SHP77 (cell line): ENCODE measurements around the gene SFMBT1.

Experiments used
- DNase-seq, 2 experiments: peaks; one replicate each; lab custom pipeline; 2025; lab: John Stamatoyannopoulos, UW

The SFMBT1 gene

DNA sequence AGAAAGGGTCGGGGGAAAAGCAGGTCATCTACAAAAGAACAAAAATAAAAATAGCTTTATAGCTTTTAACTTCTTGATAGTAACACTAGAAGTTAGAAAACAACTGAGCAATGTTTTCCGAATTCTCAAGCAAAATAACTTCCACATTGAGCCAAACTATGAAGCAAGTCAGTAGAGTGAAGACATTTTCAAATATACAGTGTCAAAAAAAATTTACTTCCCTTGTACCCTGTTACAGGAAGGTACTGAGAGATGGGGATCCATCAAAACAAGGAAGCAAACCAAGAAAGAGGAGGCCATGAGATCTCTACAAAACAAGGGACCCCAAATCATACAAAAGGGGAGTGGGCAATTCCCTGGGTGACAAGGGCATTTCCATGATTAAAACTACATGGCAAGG is 121.9 kb downstream of the SFMBT1 start:
- no peak for DNase-seq

DNA sequence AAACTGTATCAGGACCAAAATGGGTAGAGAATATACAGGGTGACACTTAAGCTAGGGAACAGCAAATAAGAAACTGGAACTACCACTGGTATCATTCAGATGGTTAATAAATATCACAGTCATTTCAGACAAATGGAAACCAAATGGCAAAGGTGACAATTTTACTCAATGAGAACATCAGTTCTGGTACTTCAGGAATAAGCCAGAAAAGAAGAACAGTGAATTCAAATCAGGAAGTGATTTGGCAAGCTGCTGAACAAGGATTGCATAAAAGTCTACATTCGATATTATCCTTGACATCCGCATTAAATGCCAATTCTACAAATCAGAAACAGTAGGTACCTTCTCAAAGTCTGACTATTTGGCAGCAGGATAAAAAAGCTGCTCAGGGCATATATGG is 125.0 kb downstream of the SFMBT1 start:
- DNase-seq, result no peak

DNA sequence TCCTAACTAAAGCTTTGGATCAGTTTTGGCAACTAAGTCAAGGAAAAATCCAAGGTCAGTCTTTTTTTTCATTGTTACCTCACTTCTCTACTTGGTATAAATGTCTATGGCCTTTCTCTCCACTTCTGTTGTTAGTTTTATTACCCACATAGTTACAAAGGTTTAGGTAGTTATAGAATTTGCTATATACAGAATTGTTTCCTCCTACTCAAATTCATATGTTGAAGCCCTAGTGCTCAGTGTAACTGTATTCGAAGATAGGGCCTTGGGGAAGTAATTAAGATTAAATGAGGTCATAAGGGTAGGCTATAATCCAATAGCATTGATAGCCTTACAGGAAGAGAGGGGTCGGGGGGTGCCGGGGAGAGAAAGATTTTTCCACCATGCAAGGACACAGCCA is 128.8 kb downstream of the SFMBT1 start:
- no peak for DNase-seq

DNA sequence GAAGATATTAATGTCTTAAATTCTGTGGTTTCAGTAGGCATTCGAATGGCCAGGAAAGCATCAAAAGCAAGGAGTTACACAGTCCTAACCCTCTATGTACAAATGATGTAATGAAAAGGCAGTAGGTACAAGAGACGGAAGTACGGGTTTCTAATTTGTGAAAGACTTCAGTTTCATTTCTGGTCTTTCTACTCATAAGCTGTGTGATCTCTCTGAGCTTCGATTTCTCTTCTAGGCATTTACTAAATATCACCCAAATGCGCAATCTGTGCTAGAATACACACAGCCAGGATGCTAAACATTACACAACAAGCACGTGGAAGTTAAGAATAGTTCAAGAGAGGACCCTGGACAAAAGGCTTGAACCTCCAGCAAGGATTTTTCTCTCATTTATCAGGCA is 130.6 kb downstream of the SFMBT1 start:
- no peak for DNase-seq

DNA sequence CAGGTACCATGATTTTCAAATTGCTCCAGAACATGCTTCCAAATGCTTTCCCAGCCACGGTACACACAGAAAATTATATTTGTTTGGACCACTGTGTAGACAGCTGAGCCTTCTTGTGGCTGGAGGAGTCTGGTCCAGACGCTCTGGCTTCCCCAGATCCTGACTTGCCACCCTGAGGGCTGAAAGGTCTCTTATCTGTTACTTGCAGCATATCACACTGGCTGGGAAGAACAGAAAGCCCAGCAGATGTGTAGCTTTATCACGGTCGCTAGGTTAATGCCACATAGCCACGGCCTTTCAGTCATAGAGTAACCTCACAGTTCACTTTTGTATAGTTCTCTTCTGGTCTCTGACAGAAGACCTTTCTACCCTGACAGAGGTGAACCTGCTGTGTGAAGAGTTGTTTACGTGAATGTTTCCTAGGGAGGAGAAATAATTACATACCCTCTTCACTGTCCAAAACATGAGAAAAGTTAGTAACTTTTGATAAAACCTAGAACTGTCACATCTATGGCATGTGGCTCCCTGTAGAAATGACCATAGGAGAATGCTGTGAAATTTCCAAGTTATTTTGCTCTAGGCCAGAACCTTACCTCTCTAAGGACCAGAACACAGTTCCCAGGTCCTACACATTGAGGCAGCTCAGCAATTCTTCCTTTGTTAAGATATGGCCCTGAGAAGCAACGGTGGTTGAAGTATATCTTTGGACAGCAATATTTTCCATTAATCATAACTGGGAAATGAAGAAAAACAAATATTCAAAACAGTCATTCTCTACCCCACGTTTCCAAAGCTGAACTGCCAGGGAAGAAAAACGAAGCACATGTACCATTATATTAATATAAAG is 132.8 kb downstream of the SFMBT1 start:
- no peak for DNase-seq

DNA sequence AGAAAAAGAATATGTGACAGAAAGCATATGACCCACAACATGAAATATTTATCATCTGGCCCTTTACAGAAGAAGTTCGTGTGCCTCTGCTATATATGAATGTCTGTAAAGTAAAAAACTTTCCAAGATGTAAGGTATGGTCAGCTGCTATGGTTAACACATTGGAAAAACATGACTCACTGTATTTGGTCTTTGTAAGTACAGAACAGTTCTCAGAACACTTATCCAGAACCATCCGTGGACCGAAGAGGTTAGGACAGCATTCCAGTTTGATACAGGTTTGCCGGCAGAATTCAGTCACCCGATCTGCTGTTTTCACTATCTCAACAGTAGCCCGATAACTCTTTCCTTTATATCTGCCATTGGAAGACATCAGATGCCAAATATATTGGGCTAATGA is 135.1 kb downstream of the SFMBT1 start:
- no peak for DNase-seq

DNA sequence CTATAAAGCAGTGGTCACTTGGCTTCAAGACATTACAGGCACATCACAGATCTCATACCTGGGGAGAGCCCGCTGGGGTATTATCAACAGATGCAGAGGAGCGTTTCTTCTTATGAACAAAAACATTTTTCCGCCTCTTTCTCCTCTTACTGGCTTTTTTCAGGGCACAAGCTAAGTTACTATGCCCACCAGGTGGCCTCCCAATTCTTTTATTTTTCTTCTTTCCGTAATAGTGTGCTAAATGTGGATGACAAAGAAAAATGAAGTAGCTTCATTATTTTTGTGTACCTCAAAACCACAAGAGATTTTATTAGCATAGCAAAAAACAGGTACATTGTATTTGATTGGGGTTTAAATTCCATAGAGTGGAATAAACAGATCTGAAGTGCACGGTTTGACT is 138.4 kb downstream of the SFMBT1 start:
- no peak for DNase-seq

DNA sequence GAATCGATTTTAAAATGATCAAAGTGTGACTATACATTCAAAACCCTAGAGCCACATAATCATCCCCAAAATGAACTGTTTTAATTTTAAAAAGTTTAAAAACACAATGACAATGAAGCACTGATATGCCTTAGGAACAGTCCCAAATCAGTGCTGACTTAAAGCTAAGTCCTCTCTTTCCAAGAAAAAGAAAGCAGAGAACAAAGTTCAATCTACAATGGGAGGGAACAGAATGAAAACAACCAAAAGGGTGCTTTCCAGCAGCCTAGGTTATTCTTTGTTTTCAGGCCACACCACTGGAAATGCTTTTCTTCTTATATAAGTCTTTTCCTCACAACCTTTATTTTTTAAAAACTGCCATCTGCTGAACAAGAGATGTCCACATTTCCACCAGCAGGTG is 141.3 kb downstream of the SFMBT1 start:
- DNase-seq, result no peak

DNA sequence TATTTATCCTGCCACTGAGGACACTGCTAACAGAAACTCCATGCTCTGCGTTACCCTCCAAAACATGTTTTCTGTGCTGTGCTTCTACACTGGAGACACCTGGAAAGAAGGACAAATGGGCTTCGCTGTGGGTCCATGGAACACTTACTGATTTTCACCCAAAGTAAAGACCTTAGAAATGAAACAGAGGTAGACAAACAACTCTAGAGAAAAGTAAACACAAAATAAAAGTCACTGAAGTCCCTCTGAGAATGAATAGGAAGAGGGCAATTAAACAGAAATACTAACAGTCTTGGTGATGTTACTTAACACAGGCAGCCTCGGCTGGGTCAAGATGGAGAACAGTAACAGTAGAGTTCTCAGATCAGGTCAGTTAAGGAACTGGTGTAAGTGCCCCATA is 141.9 kb downstream of the SFMBT1 start:
- no peak for DNase-seq

DNA sequence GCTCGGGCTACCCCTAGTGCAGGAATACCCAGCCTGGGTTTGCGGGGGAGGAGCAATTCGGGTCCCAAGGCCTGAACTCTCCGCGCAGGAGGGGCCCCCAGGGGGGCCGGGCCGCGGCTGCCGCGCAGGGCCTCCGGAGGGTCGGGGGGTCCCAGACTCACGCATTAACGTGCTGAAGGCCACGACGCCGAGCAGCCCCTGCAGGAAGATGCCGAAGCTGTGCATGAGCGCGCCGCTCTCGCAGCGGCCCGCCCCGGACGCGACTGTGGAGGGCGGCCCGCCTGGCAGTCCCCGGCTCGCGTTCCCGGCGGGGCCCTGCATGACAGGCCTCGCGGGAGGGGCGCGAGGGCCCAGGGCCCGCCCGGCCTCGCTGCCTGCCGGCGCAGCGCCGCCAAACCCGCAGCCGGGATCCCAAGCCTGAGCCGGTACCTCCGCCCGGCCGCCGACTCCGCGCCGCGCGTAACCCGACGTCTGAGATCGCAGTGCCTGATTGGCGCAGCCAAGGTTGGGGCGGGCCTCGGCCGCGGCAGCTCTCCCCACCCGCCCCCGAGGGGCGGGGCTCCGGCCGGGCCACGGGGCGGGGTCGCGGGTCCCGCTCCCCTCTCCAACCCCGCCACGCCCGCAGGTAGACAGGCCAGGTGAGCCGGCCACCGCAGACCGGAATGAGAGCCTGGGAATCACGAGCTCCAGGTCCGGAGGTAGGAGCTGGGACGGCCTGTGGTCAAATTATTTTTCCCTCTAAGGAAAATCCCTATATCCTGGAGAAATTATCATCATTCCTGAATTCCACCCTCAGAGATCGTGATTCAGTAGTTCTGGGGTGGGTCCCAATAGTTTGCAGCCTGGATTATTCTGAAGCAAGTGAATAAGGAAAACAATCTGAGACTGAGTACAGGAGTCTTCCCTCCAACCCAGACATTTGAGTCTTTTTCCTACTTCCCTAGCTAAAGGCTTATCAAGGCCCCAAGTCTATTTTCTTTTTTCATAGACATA is 148.4 kb downstream of the SFMBT1 start, which contains the start of gene STIMATE:
STIMATE (minus strand) TSS at position 419 of the 993 bp plus-strand sequence; CDS start at position 321, 98 bp downstream.
- DNase-seq, result peak; percentile 76 to 82

DNA sequence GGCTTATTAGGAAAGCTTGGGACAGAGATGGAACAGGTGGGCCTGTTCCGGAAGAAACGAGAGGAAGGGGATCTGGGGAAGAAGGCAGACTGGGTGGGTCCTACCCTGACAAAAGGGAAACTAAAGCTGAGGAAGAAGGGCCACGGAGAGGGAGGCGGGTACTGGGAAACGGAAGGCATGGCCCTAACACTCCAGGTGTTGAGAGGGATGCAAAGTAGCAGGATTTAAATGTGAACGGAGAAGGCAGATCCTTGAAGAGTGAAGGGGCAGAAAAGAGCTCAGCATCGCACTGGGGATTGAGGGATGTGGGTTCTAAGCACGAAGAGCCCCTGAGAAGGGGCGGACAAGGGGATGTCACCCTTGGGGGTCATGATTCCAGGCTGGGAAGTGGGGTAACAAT is 149.3 kb downstream of the SFMBT1 start:
- no peak for DNase-seq

DNA sequence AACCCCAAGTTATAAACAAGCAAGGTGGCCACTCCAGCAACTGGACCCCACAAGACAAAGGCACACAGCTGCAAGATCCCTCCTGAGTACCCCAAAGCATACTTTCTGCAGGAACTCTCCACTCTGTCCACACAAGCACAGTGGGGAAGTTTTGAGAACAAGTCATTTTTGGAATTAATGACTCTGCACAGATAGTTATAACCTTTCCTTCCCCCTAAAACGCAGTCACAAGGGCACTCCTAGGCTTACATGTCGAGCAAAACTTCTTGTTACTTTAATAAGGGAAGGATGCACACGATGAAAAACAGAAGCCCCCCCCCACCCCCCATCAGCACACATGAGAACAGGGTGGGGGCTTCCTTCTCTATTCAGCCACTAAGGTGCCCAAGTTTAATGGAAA is 149.7 kb downstream of the SFMBT1 start:
- no peak for DNase-seq

DNA sequence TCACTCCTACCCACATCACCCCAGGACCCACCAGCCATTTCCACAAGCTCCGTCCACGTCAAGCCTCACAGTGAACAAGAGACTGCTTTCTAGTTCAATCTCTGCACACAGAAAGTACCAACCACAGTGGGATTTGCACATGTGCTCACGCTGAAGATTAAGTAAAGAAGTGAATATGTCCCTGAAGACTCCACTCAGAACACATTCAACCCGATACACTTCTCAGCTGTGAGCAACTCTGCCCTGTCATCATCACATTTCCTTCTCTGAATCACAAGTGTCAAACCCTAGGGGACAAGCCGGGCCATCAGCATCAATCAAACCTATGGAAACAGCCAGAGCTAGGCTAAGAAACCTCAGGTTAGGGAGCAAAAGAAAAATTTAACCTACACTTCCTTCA is 150.5 kb downstream of the SFMBT1 start:
- DNase-seq, result no peak

DNA sequence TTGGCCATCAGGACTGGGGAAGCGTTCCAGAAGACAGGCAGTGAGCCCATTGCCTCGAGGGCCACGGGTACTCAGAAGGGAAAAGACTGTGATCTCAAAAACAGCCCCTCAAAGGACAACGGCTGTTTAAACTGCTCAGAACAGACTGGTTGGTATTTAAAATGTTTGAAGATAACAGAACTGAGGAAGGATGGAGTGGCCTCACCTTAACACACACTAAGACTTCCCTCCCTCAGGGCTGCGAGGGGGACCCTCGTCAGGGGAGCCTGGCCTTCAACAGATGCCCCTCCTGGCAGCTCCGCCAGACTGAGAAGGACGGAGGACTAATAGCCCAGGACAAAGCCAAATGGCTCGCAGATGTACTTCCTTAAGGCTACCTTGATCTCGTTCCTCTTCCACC is 151.1 kb downstream of the SFMBT1 start:
- no peak for DNase-seq

DNA sequence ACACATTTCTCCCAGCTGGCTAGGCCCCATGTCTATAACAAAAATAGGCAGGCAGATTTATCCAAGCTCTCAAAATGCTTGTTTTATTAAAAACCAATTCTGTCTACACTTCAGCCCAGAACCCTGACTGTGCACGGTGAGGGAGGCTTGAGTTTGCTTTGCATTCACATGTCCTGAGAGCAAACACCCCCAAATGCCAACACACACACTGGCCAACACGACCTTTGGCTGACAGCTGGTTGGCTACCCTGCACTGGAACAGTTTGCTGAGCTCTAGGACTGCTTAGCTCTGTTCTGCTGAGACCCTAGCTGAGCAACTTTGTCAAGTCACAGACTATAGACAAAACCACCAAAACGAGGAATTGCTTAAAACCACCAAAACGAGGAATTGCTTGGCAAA is 152.2 kb downstream of the SFMBT1 start:
- no peak for DNase-seq

DNA sequence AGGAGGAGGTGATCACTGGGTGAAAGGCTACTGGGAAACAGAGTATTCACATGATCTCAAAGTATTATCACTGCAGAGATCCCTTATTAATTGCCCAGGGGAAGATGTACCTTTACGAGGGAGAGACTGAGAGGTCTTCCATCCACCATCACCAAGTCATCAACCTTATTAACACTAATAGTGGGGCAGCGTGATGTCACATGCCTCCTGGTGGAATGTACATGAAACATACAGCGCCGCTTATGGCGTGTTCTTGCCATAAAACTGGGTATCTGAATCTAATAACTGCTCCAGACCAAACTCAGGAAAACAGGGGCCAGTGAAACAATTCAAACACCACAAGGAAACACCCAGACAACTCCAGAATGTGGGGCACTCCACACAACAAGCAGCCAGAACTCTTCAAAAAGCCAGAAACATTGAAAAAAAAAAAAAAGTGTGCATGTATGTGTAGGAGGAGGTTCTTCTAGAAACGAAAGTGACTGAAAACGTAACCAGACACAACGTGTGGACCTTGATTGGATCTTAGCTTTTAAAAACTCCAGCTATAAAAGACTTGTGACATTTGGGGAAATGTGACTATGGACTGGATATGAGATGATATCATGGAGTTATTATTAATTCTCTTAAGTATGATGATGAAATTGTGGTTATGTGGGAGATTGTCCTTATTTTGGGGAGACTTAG is 153.1 kb downstream of the SFMBT1 start:
- no peak for DNase-seq

DNA sequence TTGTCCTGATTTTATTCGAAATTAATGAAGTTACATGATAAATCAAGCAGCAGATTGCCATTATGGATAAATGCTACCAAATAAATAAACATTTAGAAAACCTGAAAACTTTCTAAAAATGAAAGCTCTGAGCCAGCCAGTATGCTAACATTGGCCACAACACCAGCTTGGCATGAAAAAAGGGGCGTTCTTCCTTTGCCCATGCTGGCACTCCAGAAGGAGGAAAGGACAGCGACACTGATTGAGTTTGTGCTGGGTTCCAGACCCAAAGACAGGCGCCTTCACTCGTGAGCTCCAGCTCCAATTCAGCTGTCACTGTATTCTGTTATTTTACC is 153.6 kb downstream of the SFMBT1 start:
- no peak for DNase-seq

DNA sequence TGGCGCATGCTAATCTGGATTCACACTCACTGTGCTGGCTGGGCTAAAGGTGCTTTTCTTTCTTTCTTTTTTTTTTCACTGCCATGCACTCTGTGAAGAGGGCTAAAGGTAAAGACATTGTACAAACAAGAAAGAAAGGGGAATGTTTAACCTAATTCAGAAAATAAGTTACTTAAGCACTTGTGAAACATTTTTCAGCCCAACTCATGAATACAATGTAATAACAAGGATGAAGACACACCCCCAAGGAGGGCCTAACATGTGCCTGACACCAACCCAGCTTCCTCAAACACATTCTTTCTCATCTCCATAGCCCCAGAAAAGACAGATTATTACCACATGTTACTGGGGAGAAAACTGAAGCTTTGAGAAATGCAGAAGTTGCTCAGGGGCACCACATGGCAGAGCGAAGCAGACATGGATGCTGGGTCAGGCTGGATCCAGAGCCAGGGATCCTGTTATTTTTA is 154.2 kb downstream of the SFMBT1 start:
- no peak for DNase-seq

DNA sequence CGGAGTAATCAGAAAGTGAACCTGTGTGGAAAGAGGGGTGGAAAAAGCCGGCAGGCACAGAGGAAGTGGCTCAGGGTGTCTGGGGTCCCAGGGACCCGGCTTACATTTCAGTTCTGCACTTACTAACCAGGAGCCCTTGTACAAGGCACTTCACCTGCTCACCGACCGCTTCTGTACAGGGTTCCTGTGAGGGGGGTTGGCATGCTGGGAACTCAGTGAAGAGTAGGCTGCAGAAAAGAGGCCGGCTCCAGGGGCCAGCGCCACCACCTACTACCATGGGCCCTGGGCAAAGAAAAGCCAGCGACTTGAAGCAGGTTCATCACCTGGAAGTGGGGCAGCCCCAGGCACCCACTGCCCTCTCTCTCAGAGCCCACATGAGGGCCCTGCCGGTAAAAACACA is 154.7 kb downstream of the SFMBT1 start:
- no peak for DNase-seq

DNA sequence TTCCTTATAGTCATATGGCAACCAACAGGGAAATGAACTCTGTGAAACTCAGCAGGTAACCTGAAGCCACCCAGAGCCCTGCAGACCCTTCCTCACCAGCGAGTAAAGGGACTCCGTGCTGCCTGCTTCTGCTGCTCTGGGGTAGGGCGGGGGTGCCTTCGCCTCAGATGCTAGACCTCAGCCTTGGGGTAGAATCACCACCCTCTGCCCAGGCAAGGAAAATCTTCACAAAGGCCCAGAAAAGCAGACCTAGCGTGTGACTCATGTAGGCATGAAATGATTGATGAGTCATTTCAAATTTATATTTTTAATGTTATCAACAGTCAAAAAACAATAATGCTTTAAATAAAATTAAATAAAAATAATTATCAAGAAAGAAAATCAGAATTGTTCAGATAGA is 155.1 kb downstream of the SFMBT1 start:
- DNase-seq, result no peak

DNA sequence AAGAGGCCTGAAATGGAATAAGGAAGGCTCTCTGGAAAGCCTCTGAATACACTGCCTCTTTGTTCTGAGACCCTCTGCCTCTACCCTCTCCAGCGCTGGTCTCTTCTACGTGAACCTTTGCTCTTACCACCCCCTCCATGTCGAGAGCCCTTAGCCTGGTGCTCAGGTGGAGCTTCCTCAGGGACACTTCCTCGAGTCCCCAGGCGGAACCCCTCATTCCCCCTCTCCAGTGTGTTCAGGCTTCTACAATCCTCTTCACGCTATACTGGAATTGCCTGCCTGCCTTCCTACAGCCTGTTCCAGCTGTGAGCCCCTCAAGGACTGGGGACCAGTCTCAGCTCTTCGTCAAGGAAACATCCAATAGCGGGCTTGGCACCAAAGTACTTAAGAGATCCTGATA is 156.0 kb downstream of the SFMBT1 start:
- no peak for DNase-seq

DNA sequence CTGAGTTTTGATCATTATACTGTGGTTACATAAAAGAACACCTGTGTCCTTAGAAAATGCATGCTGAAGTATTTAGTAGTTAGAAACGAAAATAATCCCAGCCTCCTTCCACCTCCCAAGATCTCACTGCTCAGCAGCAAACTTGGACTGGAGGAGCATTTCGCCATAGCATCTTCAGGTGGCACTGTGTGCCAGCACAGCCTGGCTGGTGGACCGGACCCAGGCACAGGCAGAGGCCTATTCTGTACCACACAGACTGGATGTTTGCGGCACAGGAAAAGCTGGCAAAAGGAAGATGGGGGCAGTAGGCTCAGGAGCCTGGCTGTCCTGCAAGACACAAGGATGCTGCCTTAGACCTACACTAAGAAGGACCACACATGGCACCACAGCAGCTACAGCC is 158.7 kb downstream of the SFMBT1 start:
- no peak for DNase-seq
